HG02870 (cell line): ENCODE results near the gene IRF4.

Experiments used
- ATAC-seq: cut with Tn5 transposase; IDR thresholded peaks from one replicate; pipeline ENCODE4 v1.9.1; 2021; ENCODE audit warnings: mild to moderate bottlenecking, moderate library complexity; ENCODE audit not compliant: unreplicated experiment

Gene IRF4

DNA sequence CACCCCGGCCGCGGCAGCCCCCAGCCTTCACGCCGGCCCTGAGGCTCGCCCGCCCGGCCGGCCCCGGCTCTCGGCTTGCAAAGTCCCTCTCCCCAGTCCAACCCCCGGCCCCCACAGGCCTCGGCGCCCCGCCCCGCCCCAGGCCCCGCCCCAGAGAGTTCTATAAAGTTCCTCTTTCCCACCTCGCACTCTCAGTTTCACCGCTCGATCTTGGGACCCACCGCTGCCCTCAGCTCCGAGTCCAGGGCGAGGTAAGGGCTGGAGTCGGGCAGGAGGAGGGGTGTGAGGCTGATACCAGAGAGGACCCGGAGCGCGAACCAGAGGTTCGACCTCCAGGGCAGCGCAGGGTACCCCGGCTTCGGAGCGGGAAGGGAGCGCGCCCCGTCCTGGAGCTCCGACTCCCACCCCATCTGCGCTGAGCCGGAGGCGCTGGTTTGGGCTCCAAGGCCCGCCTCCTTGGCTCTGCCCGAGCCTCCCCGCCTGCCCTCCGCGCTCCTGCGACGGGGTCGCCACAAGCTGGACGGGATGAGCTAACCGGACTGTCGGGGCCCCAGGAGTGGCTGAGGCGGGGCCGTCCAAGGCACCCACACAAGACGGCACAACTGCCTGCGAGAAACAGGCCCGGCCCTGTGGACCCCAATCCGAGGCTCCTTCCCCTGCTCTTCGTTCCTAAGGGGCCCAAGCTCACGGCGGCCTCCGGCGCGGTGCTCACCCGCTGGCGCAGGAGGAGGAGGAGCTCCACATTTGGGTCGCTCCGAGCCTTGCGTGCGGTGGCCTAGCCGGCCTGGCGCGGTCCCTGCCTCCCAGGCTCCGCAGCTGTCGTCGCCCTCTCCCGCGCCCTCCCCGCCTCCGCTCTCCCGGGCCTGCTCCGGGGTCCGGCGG, at the start of gene IRF4:
Gene IRF4, plus strand, starts transcription at position 194 of the 882 bp plus-strand sequence. CDS start 1,401 bp downstream, outside the sequence.
- peak; percentile 41 for ATAC-seq

DNA sequence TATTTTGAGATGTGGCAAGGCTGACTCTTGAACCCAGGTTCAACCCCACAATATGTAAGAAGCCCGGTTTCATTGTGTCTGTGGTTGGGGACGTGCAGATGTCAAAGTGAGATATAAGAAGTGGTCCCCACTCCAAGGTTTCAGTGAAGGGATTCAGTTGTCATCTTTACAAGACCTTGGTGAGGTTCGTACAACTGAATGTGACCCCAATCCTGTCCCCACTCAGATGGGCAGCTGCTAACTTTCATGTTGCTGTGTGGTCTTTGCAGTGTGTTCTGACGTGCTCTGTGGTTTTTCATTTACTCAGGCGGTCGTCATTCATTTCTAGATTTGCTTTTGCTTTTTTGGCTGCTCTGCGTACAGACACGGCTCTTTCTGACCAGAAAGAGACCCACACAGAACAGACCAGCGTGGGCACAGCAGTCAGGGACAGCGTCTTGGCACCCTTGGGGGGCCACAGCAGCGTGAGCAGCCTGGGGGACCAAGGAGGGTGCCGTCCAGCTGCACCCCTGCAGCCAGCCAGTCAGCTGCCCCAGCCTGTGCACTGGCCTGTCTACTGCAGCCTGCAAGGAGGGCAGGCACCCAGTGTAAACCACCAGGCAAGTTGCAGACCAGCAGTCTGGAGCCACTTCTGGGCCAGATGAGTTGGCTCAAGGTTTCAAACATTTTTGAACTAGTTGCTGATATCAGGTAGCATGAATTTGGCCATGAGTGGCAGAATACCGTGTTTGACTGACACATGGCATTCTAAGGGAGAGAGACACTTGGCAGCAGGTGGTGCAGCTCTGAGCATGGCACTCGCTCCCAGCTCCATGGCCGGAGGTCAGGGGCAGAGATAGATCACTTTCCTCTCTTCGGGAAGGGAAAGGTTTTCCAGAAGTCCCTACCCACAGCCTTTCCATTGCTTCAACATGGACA, 49.4 kb upstream of the IRF4 start:
- peak; percentile 54 for ATAC-seq

DNA sequence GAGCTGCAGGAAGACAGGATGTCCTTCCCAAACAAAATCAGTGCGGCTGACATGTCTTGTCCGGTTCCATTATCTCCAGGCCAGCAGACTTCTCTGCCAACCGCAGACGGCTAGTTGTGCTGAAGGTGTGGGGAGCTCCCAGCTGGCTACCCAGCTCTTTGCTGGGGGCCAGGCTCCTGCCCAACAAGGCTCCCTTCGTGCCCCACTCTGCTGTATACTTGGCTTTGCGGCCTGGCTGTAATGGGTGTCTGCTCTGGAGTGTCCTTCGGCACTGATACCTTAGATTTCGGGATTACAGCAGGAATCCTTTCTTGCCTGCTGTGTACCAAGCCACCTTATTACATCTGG, 48.7 kb upstream of the IRF4 start:
- no peak for ATAC-seq

GRCh38 chr6:343226-343935, 48.2 kb upstream of the IRF4 start:
- ATAC-seq: no peak

DNA sequence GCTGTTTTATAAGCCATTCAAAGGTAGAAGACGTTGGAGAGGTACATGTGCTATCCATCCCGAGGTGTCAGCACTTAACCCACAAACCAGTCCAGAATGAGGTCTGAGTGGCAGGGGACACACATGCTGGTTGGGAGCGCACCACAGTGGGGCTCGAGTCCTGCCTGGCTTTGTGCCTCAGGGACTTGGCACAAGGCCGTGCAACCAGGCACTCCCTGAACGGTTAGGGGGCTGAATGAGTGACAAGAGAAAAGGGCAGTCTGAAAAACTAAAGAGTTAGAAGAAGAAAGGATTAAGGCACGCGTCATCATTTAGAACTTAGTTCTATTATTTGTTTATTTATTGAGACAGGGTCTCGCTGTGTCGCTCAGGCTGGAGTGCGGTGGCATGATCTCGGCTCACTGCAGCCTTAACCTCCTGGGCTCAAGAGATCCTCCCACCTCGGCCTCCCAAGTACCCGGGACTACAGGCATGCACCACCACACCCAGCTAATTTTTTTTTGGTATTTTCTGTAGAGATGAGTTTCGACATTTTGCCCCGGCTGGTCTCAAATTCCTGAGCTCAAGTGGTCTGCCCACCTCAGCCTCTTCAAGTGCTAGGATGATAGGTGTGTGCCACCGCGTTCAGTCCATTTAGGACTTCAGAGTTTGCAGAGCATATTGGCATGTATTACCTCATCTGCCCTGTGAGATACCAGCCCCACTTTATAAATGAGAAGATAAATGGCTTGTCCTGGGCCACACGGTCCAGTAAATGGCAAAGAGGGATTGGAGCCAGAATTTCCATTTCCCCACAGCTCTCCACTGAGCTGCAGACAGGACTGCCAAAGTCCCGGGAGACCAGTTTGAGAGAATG, 47.4 kb upstream of the IRF4 start:
- no peak for ATAC-seq

- ATAC-seq: no peak
Measured at GRCh38 chr6:344816-345340, 46.7 kb upstream of the IRF4 start.

GRCh38 chr6:345747-346385, 45.7 kb upstream of the IRF4 start:
- ATAC-seq: no peak

DNA sequence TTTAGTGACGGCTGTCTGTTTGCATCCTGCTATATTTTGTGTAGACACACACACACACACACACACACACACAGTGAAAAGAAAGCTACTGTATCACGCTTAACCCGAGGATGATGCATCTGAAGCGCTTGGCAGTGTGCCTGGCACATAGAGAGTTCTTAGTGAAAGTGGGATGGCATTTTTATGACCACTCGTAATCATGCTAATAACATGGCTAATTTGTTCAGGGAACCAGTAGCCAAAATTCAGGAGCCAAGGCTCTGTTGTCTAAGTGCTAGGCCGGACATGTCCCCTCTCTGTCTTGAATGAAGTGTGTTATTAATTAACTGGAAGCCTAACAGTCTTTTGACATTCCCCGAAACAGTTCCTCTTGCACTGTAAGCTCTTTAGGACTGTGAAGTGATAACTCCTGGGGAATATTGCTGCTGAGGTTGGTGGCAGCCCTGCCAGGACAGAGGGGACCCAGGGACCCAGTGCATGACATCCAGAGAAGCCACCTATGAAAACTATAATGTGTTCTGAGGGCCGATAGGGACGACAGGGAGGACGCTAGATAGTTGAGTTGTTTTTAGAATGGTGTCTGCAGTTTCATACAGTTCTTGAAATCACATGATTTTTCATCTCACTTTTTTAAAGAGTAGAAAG, 45.0 kb upstream of the IRF4 start:
- no peak for ATAC-seq

GRCh38 chr6:347232-347631, 44.3 kb upstream of the IRF4 start:
- ATAC-seq: peak; percentile 90

DNA sequence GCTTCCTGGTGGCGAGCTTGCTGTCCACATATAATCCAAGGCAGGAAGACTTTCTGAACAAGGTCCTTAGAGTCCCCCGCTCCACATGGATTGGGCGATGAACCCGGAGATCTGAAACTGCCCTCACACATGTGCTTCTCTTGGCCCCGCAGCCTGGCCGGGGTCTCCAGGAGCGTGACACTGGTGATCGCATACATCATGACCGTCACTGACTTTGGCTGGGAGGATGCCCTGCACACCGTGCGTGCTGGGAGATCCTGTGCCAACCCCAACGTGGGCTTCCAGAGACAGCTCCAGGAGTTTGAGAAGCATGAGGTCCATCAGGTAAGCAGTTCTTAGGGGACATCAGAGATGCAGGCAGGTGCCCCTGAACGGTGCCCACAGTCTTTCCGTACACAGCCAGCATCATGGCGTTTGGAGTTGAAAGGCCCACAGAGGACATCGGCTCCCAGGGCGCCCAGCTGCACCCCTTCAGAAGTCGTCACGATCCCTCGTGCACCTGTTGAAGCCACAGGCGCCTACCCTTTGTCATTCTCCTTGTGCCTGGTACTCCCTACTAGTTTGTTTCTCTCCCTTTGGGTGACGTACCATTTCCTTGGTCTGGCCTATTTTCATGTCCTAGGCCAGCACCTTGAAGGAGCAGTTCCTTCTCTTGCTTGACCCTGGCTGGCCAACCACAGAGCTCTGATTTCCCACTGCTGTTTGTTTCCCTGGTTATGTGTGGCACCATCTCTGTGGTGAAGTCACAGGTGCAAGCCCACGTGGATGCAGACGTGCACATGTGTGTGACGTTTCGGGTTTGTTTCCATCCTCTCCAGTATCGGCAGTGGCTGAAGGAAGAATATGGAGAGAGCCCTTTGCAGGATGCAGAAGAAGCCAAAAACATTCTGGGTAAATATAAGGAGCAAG, 43.3 kb upstream of the IRF4 start:
- ATAC-seq: no peak

- ATAC-seq: no peak
Measured at GRCh38 chr6:348860-349396, 42.6 kb upstream of the IRF4 start.

GRCh38 chr6:349491-349921, 42.0 kb upstream of the IRF4 start:
- ATAC-seq: no peak

- no peak for ATAC-seq
Measured at GRCh38 chr6:350371-350770, 41.2 kb upstream of the IRF4 start.

GRCh38 chr6:351011-351866, 40.3 kb upstream of the IRF4 start:
- no peak for ATAC-seq

- ATAC-seq: no peak
Measured at GRCh38 chr6:351867-352289, 39.7 kb upstream of the IRF4 start.

DNA sequence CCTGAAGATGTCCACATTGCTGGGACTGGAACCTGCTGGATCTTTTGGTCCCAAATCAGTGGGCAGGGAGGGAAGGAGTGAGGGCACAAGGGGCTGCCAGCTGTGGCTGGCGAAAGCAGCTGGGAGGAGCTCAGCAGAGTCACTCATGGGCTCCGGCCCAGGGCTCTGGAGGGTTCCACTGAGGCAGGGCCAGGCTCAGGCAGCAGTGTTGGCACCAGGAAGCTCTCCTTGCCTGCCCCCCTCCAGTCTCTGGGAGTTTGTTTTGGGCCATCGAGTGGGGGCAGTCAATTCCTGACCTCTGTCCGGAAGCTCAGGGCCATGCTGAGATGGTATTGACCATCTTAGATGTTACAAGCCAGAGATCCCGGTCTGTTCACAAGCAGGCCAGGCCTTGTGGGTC, 39.1 kb upstream of the IRF4 start:
- no peak for ATAC-seq
